K562 (cell line): ENCODE measurements around the gene VEGFB. TPM values are rescaled to one million over a fixed set of nuclear protein-coding genes. Genes with fewer than 3 reads are reported as not detected.

ENCODE experiments used
- ATAC-seq: fragments of 200-7000 bp; cut with Tn5 transposase; 3 replicates; pipeline ENCODE4 v1.9.1; 2020; ENCODE audit warnings: moderate library complexity
- BruUV-seq: library from RNA; stranded (reverse); fragments of 400-500 nt; replicated peaks from 2 replicates; lab custom pipeline; 2021; lab: Mats Ljungman, UMichigan
- CTCF ChIA-PET: fragments of 300-600 bp; formaldehyde crosslinking; extraction: SDS; loops from one replicate; lab custom pipeline; 2021; ENCODE audit warnings: low intra/inter-chr PET ratio; lab: Yijun Ruan, JAX
- POLR2A ChIA-PET: fragments of 300-600, 350-650 bp; sonication (Branson Sonifier 250); formaldehyde crosslinking; extraction: SDS; loops from one replicate; lab custom pipeline; 2021; ENCODE audit warnings: antibody characterized with exemption, inconsistent platforms; lab: Yijun Ruan, JAX
- DNase-seq, 4 experiments: peaks; one replicate each; pipeline versions ENCODE4 v3.0.0 to v3.0.0-alpha.2; 2011 to 2018; ENCODE audit warnings: low spot score in 3 of 4, mixed read lengths in 3 of 4; ENCODE audit errors: extremely low read depth in 1 of 4
- FAIRE-seq: peaks from 2 replicates; lab custom pipeline; 2011; peaks lifted over from hg19 to GRCh38; lab: Jason Lieb, UNC
- H2AFZ ChIP-seq: 2 replicates; pipeline ENCODE4 v1.6.0; 2011; ENCODE audit warnings: low read depth, low read length, control low read depth, inconsistent platforms
- H3K27ac ChIP-seq: fragments of 200-600 bp; 3 replicates; pipeline ENCODE4 v1.8.0; 2011; ENCODE audit warnings: low read depth, mild to moderate bottlenecking, control low read depth, inconsistent platforms, low read length, moderate library complexity, mixed read lengths; ENCODE audit errors: extremely low read depth
- H3K27me3 ChIP-seq, 2 experiments: fragments of 300-600 bp in 1 of 2; 2 replicates in 1 of 2; 3 replicates in 1 of 2; pipeline versions ENCODE4 v1.6.0 to v1.8.0; 2011; ENCODE audit warnings: inconsistent platforms in 2 of 2, low read length in 2 of 2, mild to moderate bottlenecking in 1 of 2, mixed read lengths in 1 of 2, moderate library complexity in 1 of 2; ENCODE audit not compliant: control insufficient read depth in 2 of 2, insufficient read depth in 2 of 2
- H3K36me3 ChIP-seq: fragments of 300-600 bp; 3 replicates; pipeline ENCODE4 v1.8.0; 2011; ENCODE audit warnings: mild to moderate bottlenecking, low read length, inconsistent platforms; ENCODE audit not compliant: control insufficient read depth, insufficient read depth
- H3K4me1 ChIP-seq, 2 experiments: fragments of 200-600 bp in 1 of 2; replicated peaks in 1 of 2; 2 replicates in 1 of 2; 3 replicates in 1 of 2; pipeline versions ENCODE4 v1.5.1 to v1.8.0; 2011; ENCODE audit warnings: inconsistent platforms in 2 of 2, low read length in 2 of 2, mild to moderate bottlenecking in 1 of 2, mixed read lengths in 1 of 2, moderate library complexity in 1 of 2; ENCODE audit not compliant: control insufficient read depth in 2 of 2, insufficient read depth in 2 of 2
- H3K4me2 ChIP-seq: 2 replicates; pipeline ENCODE4 v1.6.1; 2011; ENCODE audit warnings: low read length, control low read depth, inconsistent platforms, mixed read lengths; ENCODE audit not compliant: insufficient read depth
- H3K4me3 ChIP-seq: fragments of 200-600 bp; sonication (generic), shearing (Covaris generic); 2 replicates; pipeline ENCODE4 v1.5.1; 2016; ENCODE audit warnings: control low read depth, inconsistent platforms
- H3K79me2 ChIP-seq: fragments of 200-600 bp; 3 replicates; pipeline ENCODE4 v1.8.0; 2011; ENCODE audit warnings: low read length, inconsistent platforms; ENCODE audit not compliant: control insufficient read depth, insufficient read depth
- H3K9ac ChIP-seq, 2 experiments: 2 replicates each; pipeline versions ENCODE4 v1.6.0 to v1.6.1; 2011; ENCODE audit warnings: low read depth in 2 of 2, low read length in 2 of 2, control low read depth in 1 of 2, inconsistent platforms in 1 of 2, mild to moderate bottlenecking in 1 of 2, mixed read lengths in 1 of 2; ENCODE audit not compliant: insufficient read depth in 1 of 2
- H3K9me1 ChIP-seq: one replicate; pipeline ENCODE4 v1.6.0; 2011; ENCODE audit warnings: inconsistent platforms, mild to moderate bottlenecking, low read length, moderate library complexity; ENCODE audit not compliant: control insufficient read depth, insufficient read depth
- H3K9me3 ChIP-seq: replicated peaks from 2 replicates; pipeline ENCODE4 v1.5.1; 2011; ENCODE audit warnings: low read depth, low read length, inconsistent platforms; ENCODE audit not compliant: control insufficient read depth, insufficient read depth
- H4K20me1 ChIP-seq: replicated peaks from 2 replicates; pipeline ENCODE4 v1.6.1; 2011; ENCODE audit warnings: low read length, inconsistent platforms, mixed read lengths; ENCODE audit not compliant: control insufficient read depth, insufficient read depth
- CBX1 ChIP-seq: sonication (generic); IDR thresholded peaks from 2 replicates; pipeline ENCODE4 v1.6.1; 2016; ENCODE audit warnings: antibody characterized with exemption, low read depth, mild to moderate bottlenecking
- HDGF ChIP-seq: fragments of 450-650 bp; IDR thresholded peaks from 2 replicates; pipeline ENCODE4 v1.6.1; 2016
- POLR2A ChIP-seq: fragments of 450-650 bp; conservative IDR thresholded peaks from 2 replicates; pipeline ENCODE4 v1.6.1; 2016
- POLR2G ChIP-seq: fragments of 200-400 bp; formaldehyde crosslinking; IDR thresholded peaks from 2 replicates; pipeline ENCODE4 v1.6.1; 2017; ENCODE audit warnings: low read depth, mild to moderate bottlenecking, antibody characterized with exemption, low read length, moderate library complexity
- POLR3A ChIP-seq: IDR thresholded peaks from 2 replicates; pipeline ENCODE4 v1.6.1; 2011; ENCODE audit warnings: borderline replicate concordance, mild to moderate bottlenecking, moderate library complexity; ENCODE audit not compliant: insufficient read length, insufficient read depth; ENCODE audit errors: extremely low read depth
- RBFOX2 ChIP-seq: fragments of 200-400 bp; formaldehyde crosslinking; IDR thresholded peaks from 2 replicates; pipeline ENCODE4 v1.6.1; 2017; ENCODE audit warnings: low read depth, mild to moderate bottlenecking, low read length, moderate library complexity
- SLC30A9 ChIP-seq: fragments of 250-450 bp; sonication (Bioruptor Pico); IDR thresholded peaks from 2 replicates; pipeline ENCODE4 v1.8.0; 2022; ENCODE audit warnings: mild to moderate bottlenecking, moderate library complexity
- SUPT5H ChIP-seq: fragments of 450-650 bp; IDR thresholded peaks from 2 replicates; pipeline ENCODE4 v1.6.1; 2016
- ZBTB7A ChIP-seq: IDR thresholded peaks from 2 replicates; pipeline ENCODE4 v1.6.1; 2011; ENCODE audit warnings: low read depth, mild to moderate bottlenecking, low read length, moderate library complexity, borderline replicate concordance; ENCODE audit not compliant: control insufficient read depth
- ZNF444 ChIP-seq: fragments of 250-450 bp; sonication (Bioruptor Pico); IDR thresholded peaks from 2 replicates; pipeline ENCODE4 v1.4.0; 2020; ENCODE audit warnings: mild to moderate bottlenecking, moderate library complexity
- ZNF695 ChIP-seq: fragments of 450-650 bp; formaldehyde crosslinking; IDR thresholded peaks from 2 replicates; pipeline ENCODE4 v1.4.0; 2020; ENCODE audit warnings: mild to moderate bottlenecking, moderate library complexity
- WGBS: fragments of 100-300 bp; shearing (Covaris generic); methylation state at CpG from one replicate; pipeline ENCODE4 v1.1.6; 2016; ENCODE audit warnings: low coverage, mixed read lengths; ENCODE audit not compliant: insufficient coverage; ENCODE audit errors: missing lambda C conversion rate; 5-methylcytosine and 5-hydroxymethylcytosine counted together
- in situ Hi-C: fragments of 300-500 bp; cut with MboI; formaldehyde crosslinking; loops from 4 replicates; pipeline ENCODE4 v1.15.0; 2018; ENCODE audit warnings: inconsistent platforms, mixed read lengths
- intact Hi-C: fragments of 100-400 bp; cut with micrococcal nuclease; formaldehyde crosslinking; loops from 2 replicates; pipeline ENCODE4 v1.14.2; 2022
- polyA plus RNA-seq, 8 experiments: library from polyadenylated mRNA; depleted of rRNA in 4 of 8; stranded (reverse) in 5 of 8; unstranded in 3 of 8; fragments of >200 nt; fragmentation: Nextera tagmentation in 2 of 8; fragmentation: Illumina TruSeq in 1 of 8; extraction: Ambion mirVana in 2 of 8; extraction: Trizol in 1 of 8; gene quantifications; 2 replicates each; pipeline versions ENCODE4 v1.2.1 to v1.2.3, GENCODE V29; 2011 to 2014; ENCODE audit warnings: inconsistent platforms in 1 of 8, missing spikeins in 1 of 8
- total RNA-seq, 7 experiments: library from RNA; depleted of rRNA in 6 of 7; stranded (reverse); fragments of >200 nt in 6 of 7; fragmentation: Illumina TruSeq in 2 of 7; extraction: Trizol in 2 of 7; gene quantifications; 2 replicates each; pipeline versions ENCODE4 v1.2.1 to v1.2.3, GENCODE V29; 2011 to 2021; ENCODE audit warnings: low replicate concordance in 1 of 7

The VEGFB gene
- total and polyA plus RNA-seq, 9 of the 15 experiments (the other 6 are each of a cell fraction or from before 2014, with no cell fraction given): 11.0 to 83.4 (median 25.7) TPM

- H3K9me3 ChIP-seq: no peaks in the 10 kb centered on the region
- no peak overlapping the region for H3K4me3 ChIP-seq
- peaks cover 47% of the 10 kb centered on the region for H3K79me2 ChIP-seq
- intact Hi-C loops: no loop called here
- POLR2A ChIA-PET: interaction anchor here (0.5 to 7.8 kb wide), 4 partner anchors 15 to 99 kb away, joined by 3 to 77 read pairs (median 4); partner anchors contain the start of genes NUDT22 and TRPT1
- H2AFZ ChIP-seq: no peak overlapping the region
- WGBS: 97% methylated on average over 11 of the region's 24 CpGs
- no peaks in the 10 kb centered on the region for H4K20me1 ChIP-seq
- BruUV-seq: no TSS peak
- in situ Hi-C loops: no loop called here
- ATAC-seq (no peak), DNase-seq (no peak), FAIRE-seq (no peak)
- CTCF ChIA-PET: no interaction called here
- H3K9ac ChIP-seq: peak overlapping the region in 1 of 2 experiments; percentile 41; a peak in 2 of 4 replicates
- H3K4me2 ChIP-seq: no peak overlapping the region
- peaks cover 86% of the 10 kb centered on the region; the same call in 2 of the 3 replicates for H3K36me3 ChIP-seq
- peaks cover 18 to 50% of the 10 kb centered on the region in 2 experiments for H3K4me1 ChIP-seq
- TF ChIP-seq ZNF695 (CRISPR knock-in tag) (no peak), SUPT5H (0 out of 2 replicates have a peak, but pooled peaks have one; percentile 42), CBX1 (no peak), ZNF444 (CRISPR knock-in tag) (no peak), HDGF (no peak), POLR3A (no peak), ZBTB7A (0 out of 2 replicates have a peak, but pooled peaks have one; percentile 13), POLR2G (peak; percentile 69), RBFOX2 (peak; percentile 73), POLR2A (peak; percentile 49; the same call in 1 of the 2 replicates), SLC30A9 (CRISPR knock-in tag) (no peak)
- H3K27ac ChIP-seq: no peak overlapping the region
- no peaks in the 10 kb centered on the region for H3K27me3 ChIP-seq
- peaks cover 8% of the 10 kb centered on the region for H3K9me1 ChIP-seq
Measured at GRCh38 chr11:64210301-64211020, 23.9 kb upstream of the VEGFB start.
